22Rv1 (cell line): ENCODE measurements around the gene GGN.

Source experiments
- ZFX ChIP-seq: fragments of 450-650 bp; IDR thresholded peaks from 2 replicates; pipeline ENCODE4 v1.6.1; 2017; ENCODE audit warnings: antibody characterized with exemption, borderline replicate concordance
- TF ChIP-seq, protein P1 (sequence below): fragments of 450-650 bp; IDR thresholded peaks from 2 replicates; pipeline ENCODE4 v1.5.1; 2017; ENCODE audit warnings: mild to moderate bottlenecking

DNA sequence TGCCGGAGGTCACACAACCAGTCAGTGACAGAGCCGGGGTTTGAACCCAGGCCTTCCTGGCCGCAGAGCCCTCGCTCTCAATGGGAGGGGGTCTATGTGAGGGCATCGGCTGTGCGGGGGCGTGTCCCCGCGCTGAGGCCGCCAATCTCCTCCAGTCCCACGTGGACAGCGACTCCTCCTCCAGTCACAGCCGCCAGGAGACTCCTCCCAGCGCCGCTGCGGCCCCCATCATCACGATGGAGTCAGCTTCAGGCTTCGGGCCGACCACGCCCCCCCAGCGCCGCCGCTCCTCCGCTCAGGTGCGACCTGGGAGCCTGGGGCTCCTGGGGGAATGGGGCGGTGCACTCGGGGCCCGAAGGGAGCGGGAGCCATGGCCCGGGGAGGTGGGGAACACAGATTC lies 6.7 kb upstream of the GGN start:
- TF ChIP-seq, protein P1, sequence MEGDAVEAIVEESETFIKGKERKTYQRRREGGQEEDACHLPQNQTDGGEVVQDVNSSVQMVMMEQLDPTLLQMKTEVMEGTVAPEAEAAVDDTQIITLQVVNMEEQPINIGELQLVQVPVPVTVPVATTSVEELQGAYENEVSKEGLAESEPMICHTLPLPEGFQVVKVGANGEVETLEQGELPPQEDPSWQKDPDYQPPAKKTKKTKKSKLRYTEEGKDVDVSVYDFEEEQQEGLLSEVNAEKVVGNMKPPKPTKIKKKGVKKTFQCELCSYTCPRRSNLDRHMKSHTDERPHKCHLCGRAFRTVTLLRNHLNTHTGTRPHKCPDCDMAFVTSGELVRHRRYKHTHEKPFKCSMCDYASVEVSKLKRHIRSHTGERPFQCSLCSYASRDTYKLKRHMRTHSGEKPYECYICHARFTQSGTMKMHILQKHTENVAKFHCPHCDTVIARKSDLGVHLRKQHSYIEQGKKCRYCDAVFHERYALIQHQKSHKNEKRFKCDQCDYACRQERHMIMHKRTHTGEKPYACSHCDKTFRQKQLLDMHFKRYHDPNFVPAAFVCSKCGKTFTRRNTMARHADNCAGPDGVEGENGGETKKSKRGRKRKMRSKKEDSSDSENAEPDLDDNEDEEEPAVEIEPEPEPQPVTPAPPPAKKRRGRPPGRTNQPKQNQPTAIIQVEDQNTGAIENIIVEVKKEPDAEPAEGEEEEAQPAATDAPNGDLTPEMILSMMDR = no peak
- no peak for TF ChIP-seq ZFX
